GM11168 (cell line): ENCODE data around the gene PCSK2.

Experiments
- in situ Hi-C: fragments of 300-500 bp; cut with MboI; formaldehyde crosslinking; loops from one replicate; pipeline ENCODE4 v1.12.0; 2022; ENCODE audit warnings: low sequenced_read_pairs; ENCODE audit not compliant: unreplicated experiment

Gene PCSK2

DNA sequence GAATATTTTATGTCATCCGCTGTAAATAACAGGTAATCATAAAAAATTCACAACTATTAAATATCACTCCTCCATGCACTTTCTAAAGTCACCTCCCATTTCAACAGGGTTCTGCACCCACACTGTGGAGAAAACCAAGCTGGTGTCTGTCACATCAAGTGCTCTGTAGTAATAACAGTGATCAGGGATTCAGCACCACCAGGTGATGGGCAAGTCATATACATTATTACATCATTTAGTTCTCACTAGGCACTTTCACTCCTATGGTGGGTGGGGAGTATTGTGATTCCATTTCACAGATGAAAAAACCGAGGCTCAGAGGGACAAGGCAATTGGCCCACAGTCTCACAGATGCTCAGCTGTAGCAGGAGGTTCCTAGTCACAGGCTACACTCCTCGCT lies 295.7 kb downstream of the PCSK2 start:
- in situ Hi-C loops, result no loop called here

DNA sequence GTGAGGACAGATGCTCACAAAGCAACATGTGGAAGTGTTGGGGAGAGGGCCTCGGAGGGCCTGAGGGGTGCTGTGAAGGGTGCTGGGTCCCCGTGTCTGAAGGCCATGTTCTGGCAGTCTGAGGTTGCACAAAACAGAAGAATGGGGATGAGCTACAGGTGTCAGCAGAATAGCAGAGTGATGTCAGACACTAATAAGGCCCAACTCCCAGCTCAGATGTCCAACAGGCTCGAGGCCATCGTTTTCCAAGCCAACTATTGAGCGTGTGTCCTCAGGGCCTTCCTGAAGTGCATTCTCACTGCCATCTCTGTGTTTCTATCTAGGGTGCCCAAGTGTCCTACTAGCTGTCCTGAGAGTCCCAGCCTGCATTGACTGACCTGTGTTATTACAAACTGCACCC lies 296.5 kb downstream of the PCSK2 start:
- in situ Hi-C loops, result no loop called here

DNA sequence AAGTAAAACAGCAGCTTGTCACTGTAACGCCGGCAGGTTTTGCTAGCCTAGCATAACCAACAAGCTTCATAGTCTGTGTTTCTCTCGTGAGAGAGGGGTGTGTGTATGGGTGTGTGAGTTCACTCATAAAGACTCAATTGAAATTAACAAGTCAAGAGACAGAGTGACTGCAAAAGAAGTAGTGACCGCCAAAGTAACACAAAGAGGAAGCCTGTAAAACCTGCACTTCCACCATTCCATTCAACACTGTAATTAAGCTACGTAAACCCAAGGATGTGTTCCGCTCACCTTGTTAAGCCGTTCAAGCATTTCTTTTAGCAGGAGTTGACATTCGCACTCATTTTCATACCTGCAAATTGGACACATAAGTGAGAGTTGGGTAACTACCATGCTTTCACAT lies 297.7 kb downstream of the PCSK2 start:
- in situ Hi-C loops, result no loop called here

DNA sequence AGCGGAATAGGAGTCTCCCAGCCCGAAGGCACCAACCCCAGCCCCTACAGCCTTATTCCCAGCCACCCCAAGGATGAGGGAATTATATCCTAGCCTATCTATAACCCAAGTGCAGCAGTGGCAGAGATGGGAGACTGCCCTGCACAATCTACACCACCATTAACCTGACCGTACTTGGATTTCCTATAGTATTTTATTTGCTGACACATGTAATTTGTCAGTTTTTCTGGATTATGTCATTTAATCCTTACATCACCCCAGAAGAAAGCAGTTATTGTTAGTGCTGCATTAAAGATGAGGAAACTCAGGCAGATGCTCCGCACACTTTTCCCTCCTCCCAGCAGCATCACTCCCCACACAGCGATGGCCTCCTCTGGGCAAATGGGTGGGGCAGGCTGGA lies 298.3 kb downstream of the PCSK2 start:
- in situ Hi-C loops, result loop anchor here (25.0 kb wide), 1 partner anchor 412 kb away; no protein-coding TSS in a partner anchor

DNA sequence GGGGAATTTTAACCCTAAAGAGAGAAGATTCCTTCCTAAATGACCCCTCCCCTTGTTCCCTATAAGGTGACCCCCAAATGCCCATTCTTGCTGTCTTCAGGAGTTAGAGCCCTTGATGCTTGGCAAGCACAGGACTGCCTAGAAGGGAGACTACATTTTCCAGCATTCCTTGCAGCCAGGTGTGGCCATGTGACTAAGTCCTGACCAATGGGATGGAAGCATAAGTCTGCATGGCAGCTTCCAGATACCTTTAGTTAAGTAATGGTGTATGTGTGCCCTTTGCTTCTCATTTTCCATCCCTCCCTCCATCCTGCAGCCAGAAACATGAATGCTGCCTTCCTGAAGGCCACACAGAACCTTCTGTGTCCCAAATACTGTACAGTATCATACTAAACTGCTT lies 298.8 kb downstream of the PCSK2 start:
- in situ Hi-C loops, result loop anchor here (25.0 kb wide), 1 partner anchor 412 kb away; no protein-coding TSS in a partner anchor

DNA sequence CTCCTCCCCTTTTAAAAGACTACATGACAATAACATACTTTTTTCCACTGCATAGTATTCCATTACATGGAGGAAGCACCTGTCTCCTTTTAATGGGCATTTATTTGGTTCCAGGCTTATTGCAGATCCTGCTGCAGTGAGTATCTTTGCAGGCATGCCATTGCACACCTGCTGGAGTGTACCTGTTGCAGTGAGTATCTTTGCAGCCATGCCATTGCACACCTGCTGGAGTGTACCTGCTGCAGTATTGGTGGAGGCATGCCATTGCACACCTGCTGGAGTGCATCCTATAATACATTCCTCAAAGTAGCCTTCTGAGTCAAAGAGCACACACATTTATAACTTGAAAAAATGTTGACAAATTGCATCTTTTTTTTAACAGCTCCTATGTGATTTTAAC lies 302.7 kb downstream of the PCSK2 start:
- in situ Hi-C loops, result loop anchor here (25.0 kb wide), 1 partner anchor 408 kb away; no protein-coding TSS in a partner anchor

- in situ Hi-C loops, result loop anchor here (25.0 kb wide), 1 partner anchor 407 kb away; no protein-coding TSS in a partner anchor
These were observed 303.3 kb downstream of the PCSK2 start for GRCh38 chr20:17530153-17530552.

- in situ Hi-C loops, result loop anchor here (25.0 kb wide), 1 partner anchor 406 kb away; no protein-coding TSS in a partner anchor
These were observed 304.1 kb downstream of the PCSK2 start, which contains the start of gene BFSP1 for GRCh38 chr20:17530716-17531664. TSS of gene BFSP1 (minus strand) at chr20:17531379. CDS start at chr20:17531329, 50 bp downstream.

DNA sequence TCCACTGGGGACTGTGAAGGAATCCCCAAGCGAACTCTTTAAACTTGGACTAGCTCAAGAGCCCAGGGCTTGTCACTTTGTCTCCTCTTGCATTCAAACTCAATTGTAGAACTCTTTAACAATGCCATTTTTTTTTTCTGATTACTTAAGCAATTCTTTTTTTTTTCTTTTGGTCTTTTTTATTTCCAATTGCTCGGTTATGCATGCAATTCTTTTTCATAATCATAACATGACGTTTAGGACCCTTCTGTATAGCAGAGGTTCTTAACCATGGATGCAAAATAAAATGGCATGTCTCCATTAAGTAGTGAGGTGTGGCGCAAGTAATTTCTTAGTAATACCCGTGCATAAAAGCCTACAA lies 304.8 kb downstream of the PCSK2 start:
- in situ Hi-C loops, result loop anchor here (25.0 kb wide), 1 partner anchor 406 kb away; no protein-coding TSS in a partner anchor

GRCh38 chr20:17533396-17533795 lies 306.6 kb downstream of the PCSK2 start:
- in situ Hi-C loops, result loop anchor here (25.0 kb wide), 1 partner anchor 404 kb away; no protein-coding TSS in a partner anchor

GRCh38 chr20:17534077-17534476 lies 307.2 kb downstream of the PCSK2 start:
- in situ Hi-C loops, result loop anchor here (25.0 kb wide), 1 partner anchor 403 kb away; no protein-coding TSS in a partner anchor
